ENCODE data around the gene AMFR. TPM values are rescaled to one million over a fixed set of nuclear protein-coding genes. Genes with fewer than 3 reads are reported as not detected.

The AMFR gene
- total RNA-seq, 1 experiment from 2014 or later = 122 TPM

GRCh38 chr16:56331399-56331798 lies 93.9 kb downstream of the AMFR start:
- in situ Hi-C loops (cut with HindIII; ENCODE audit: low pct_unique_long_range_greater_than_20kb, low sequenced_read_pairs) = no loop called here
- DNase-seq (ENCODE audit: low read depth, low spot score) = no peak

- in situ Hi-C loops (cut with HindIII; ENCODE audit: low pct_unique_long_range_greater_than_20kb, low sequenced_read_pairs) = no loop called here
- DNase-seq (ENCODE audit: low read depth, low spot score) = no peak
Observed at GRCh38 chr16:56330476-56330875, 94.9 kb downstream of the AMFR start.

- in situ Hi-C loops (cut with HindIII; ENCODE audit: low pct_unique_long_range_greater_than_20kb, low sequenced_read_pairs) = no loop called here
- DNase-seq (ENCODE audit: low read depth, low spot score) = no peak
Observed at GRCh38 chr16:56329887-56330286, 95.5 kb downstream of the AMFR start.

- no peak for DNase-seq (ENCODE audit: low read depth, low spot score)
- in situ Hi-C loops (cut with HindIII; ENCODE audit: low pct_unique_long_range_greater_than_20kb, low sequenced_read_pairs) = no loop called here
Observed at GRCh38 chr16:56328276-56329022, 96.9 kb downstream of the AMFR start.

GRCh38 chr16:56327929-56328258 lies 97.5 kb downstream of the AMFR start:
- in situ Hi-C loops (cut with HindIII; ENCODE audit: low pct_unique_long_range_greater_than_20kb, low sequenced_read_pairs) = no loop called here
- DNase-seq (ENCODE audit: low read depth, low spot score) = no peak

GRCh38 chr16:56327071-56327928 lies 98.0 kb downstream of the AMFR start:
- in situ Hi-C loops (cut with HindIII; ENCODE audit: low pct_unique_long_range_greater_than_20kb, low sequenced_read_pairs) = no loop called here
- DNase-seq (ENCODE audit: low read depth, low spot score) = no peak

- in situ Hi-C loops (cut with HindIII; ENCODE audit: low pct_unique_long_range_greater_than_20kb, low sequenced_read_pairs) = no loop called here
- DNase-seq (ENCODE audit: low read depth, low spot score) = no peak
Observed at GRCh38 chr16:56325956-56326355, 99.4 kb downstream of the AMFR start.

- in situ Hi-C loops (cut with HindIII; ENCODE audit: low pct_unique_long_range_greater_than_20kb, low sequenced_read_pairs) = no loop called here
- no peak for DNase-seq (ENCODE audit: low read depth, low spot score)
Observed at GRCh38 chr16:56324406-56324805, 100.9 kb downstream of the AMFR start.

- no peak for DNase-seq (ENCODE audit: low read depth, low spot score)
- in situ Hi-C loops (cut with HindIII; ENCODE audit: low pct_unique_long_range_greater_than_20kb, low sequenced_read_pairs) = no loop called here
Observed at GRCh38 chr16:56321571-56321970, 103.8 kb downstream of the AMFR start.

- in situ Hi-C loops (cut with HindIII; ENCODE audit: low pct_unique_long_range_greater_than_20kb, low sequenced_read_pairs) = no loop called here
- DNase-seq (ENCODE audit: low read depth, low spot score) = no peak
Observed at GRCh38 chr16:56320811-56321558, 104.4 kb downstream of the AMFR start.

GRCh38 chr16:56320056-56320455 lies 105.3 kb downstream of the AMFR start:
- in situ Hi-C loops (cut with HindIII; ENCODE audit: low pct_unique_long_range_greater_than_20kb, low sequenced_read_pairs) = no loop called here
- no peak for DNase-seq (ENCODE audit: low read depth, low spot score)

- DNase-seq (ENCODE audit: low read depth, low spot score) = no peak
- in situ Hi-C loops (cut with HindIII; ENCODE audit: low pct_unique_long_range_greater_than_20kb, low sequenced_read_pairs) = no loop called here
Observed at GRCh38 chr16:56319376-56319775, 106.0 kb downstream of the AMFR start.

GRCh38 chr16:56318827-56319140 lies 106.6 kb downstream of the AMFR start:
- DNase-seq (ENCODE audit: low read depth, low spot score) = no peak
- in situ Hi-C loops (cut with HindIII; ENCODE audit: low pct_unique_long_range_greater_than_20kb, low sequenced_read_pairs) = no loop called here

GRCh38 chr16:56317998-56318826 lies 107.1 kb downstream of the AMFR start:
- in situ Hi-C loops (cut with HindIII; ENCODE audit: low pct_unique_long_range_greater_than_20kb, low sequenced_read_pairs) = no loop called here
- peak; percentile 76 for DNase-seq (ENCODE audit: low read depth, low spot score)

- no peak for DNase-seq (ENCODE audit: low read depth, low spot score)
- in situ Hi-C loops (cut with HindIII; ENCODE audit: low pct_unique_long_range_greater_than_20kb, low sequenced_read_pairs) = no loop called here
Observed at GRCh38 chr16:56316545-56316944, 108.8 kb downstream of the AMFR start.

GRCh38 chr16:56315955-56316354 lies 109.4 kb downstream of the AMFR start:
- in situ Hi-C loops (cut with HindIII; ENCODE audit: low pct_unique_long_range_greater_than_20kb, low sequenced_read_pairs) = no loop called here
- no peak for DNase-seq (ENCODE audit: low read depth, low spot score)

- in situ Hi-C loops (cut with HindIII; ENCODE audit: low pct_unique_long_range_greater_than_20kb, low sequenced_read_pairs) = no loop called here
Observed at GRCh38 chr16:56314244-56314850, 111.0 kb downstream of the AMFR start.

More at GRCh38 chr16:56314244-56314850, 111.0 kb downstream of the AMFR start:
- no peak for DNase-seq (ENCODE audit: low read depth, low spot score)
